HepG2 (cell line): ENCODE data around the gene HOXD1. TPM values are rescaled to one million over a fixed set of nuclear protein-coding genes. Genes with fewer than 3 reads are reported as not detected.

Experiments used
- ATAC-seq: fragments of 200-7000 bp; cut with Tn5 transposase; 3 replicates; pipeline ENCODE4 v1.9.1; 2020; ENCODE audit warnings: mild to moderate bottlenecking, moderate library complexity
- BruUV-seq: library from RNA; stranded (reverse); fragments of 400-500 nt; replicated peaks from 2 replicates; lab custom pipeline; 2021; lab: Mats Ljungman, UMichigan
- CTCF ChIA-PET: fragments of 300-600 bp; formaldehyde crosslinking; extraction: SDS; loops from one replicate; lab custom pipeline; 2021; ENCODE audit warnings: low total read pairs, inconsistent platforms, low intra/inter-chr PET ratio; lab: Yijun Ruan, JAX
- POLR2A ChIA-PET: fragments of 350-600 bp; sonication (Branson Sonifier 250); formaldehyde crosslinking; loops from one replicate; lab custom pipeline; 2020; ENCODE audit warnings: antibody characterized with exemption, inconsistent platforms; lab: Yijun Ruan, JAX
- DNase-seq: peaks from one replicate; pipeline ENCODE4 v3.0.0-alpha.2; 2015; ENCODE audit warnings: low spot score
- FAIRE-seq: peaks from 3 replicates; lab custom pipeline; 2011; peaks lifted over from hg19 to GRCh38; lab: Jason Lieb, UNC
- H2AFZ ChIP-seq: one replicate; pipeline ENCODE4 v1.6.1; 2011; ENCODE audit warnings: low read length, inconsistent platforms
- H3K27ac ChIP-seq: fragments of 300-600 bp; 3 replicates; pipeline ENCODE4 v1.8.0; 2011; ENCODE audit warnings: mixed run types, mild to moderate bottlenecking, mixed read lengths, low read length, inconsistent platforms; ENCODE audit not compliant: insufficient read depth; ENCODE audit errors: extremely low read length
- H3K27me3 ChIP-seq, 2 experiments: fragments of 200-600 bp in 1 of 2; 2 replicates in 1 of 2; 3 replicates in 1 of 2; pipeline versions ENCODE4 v1.6.0 to v1.8.0; 2011; ENCODE audit warnings: low read length in 2 of 2, mild to moderate bottlenecking in 2 of 2, moderate library complexity in 2 of 2, inconsistent platforms in 1 of 2; ENCODE audit not compliant: insufficient read depth in 2 of 2, control insufficient read depth in 1 of 2
- H3K36me3 ChIP-seq, 2 experiments: fragments of 200-600 bp in 1 of 2; replicated peaks in 1 of 2; 2 replicates in 1 of 2; 3 replicates in 1 of 2; pipeline versions ENCODE4 v1.5.1 to v1.8.0; 2011; ENCODE audit warnings: low read length in 2 of 2, inconsistent platforms in 1 of 2; ENCODE audit not compliant: insufficient read depth in 2 of 2, control insufficient read depth in 1 of 2
- H3K4me1 ChIP-seq: 2 replicates; pipeline ENCODE4 v1.5.1; 2012; ENCODE audit warnings: low read length, inconsistent platforms; ENCODE audit not compliant: insufficient read depth
- H3K4me2 ChIP-seq: 2 replicates; pipeline ENCODE4 v1.6.0; 2011; ENCODE audit warnings: low read depth, low read length, inconsistent platforms
- H3K4me3 ChIP-seq, 3 experiments: fragments of 200-600 bp in 1 of 3; sonication (generic), shearing (Covaris generic) in 1 of 3; replicated peaks in 1 of 3; 2 replicates each; pipeline ENCODE4 v1.5.1; 2011 to 2016; ENCODE audit warnings: low read length in 3 of 3, inconsistent platforms in 2 of 3, low read depth in 2 of 3, mild to moderate bottlenecking in 2 of 3, control low read depth in 1 of 3, mixed read lengths in 1 of 3; ENCODE audit not compliant: insufficient read depth in 1 of 3
- H3K79me2 ChIP-seq: one replicate; pipeline ENCODE4 v1.6.1; 2011; ENCODE audit warnings: low read length, inconsistent platforms; ENCODE audit not compliant: insufficient read depth
- H3K9ac ChIP-seq: 2 replicates; pipeline ENCODE4 v1.6.0; 2011; ENCODE audit warnings: mild to moderate bottlenecking, low read depth, low read length, inconsistent platforms; ENCODE audit not compliant: insufficient read depth
- H3K9me3 ChIP-seq: 2 replicates; pipeline ENCODE4 v1.5.1; 2012; ENCODE audit warnings: mild to moderate bottlenecking, low read length
- H4K20me1 ChIP-seq: 2 replicates; pipeline ENCODE4 v1.6.0; 2011; ENCODE audit warnings: inconsistent platforms, mild to moderate bottlenecking, low read length, moderate library complexity; ENCODE audit not compliant: insufficient read depth
- FOSL2 ChIP-seq: sonication (generic); formaldehyde crosslinking; IDR thresholded peaks from 2 replicates; pipeline ENCODE4 v1.4.0; 2020; ENCODE audit warnings: missing genetic modification reagents
- KAT7 ChIP-seq: IDR thresholded peaks from 2 replicates; pipeline ENCODE4 v1.6.1; 2018; ENCODE audit warnings: borderline replicate concordance, missing compliant biosample characterization
- RELA ChIP-seq: sonication (generic); formaldehyde crosslinking; IDR thresholded peaks from 2 replicates; pipeline ENCODE4 v1.4.0; 2020; ENCODE audit warnings: missing genetic modification reagents
- RFX5 ChIP-seq: IDR thresholded peaks from 2 replicates; pipeline ENCODE4 v1.6.1; 2011; ENCODE audit warnings: low read depth, low read length, improper control_type of control experiment
- SRF ChIP-seq: IDR thresholded peaks from 2 replicates; pipeline ENCODE4 v1.6.1; 2011; ENCODE audit warnings: mild to moderate bottlenecking, low read depth, low read length, moderate library complexity
- ZSCAN30 ChIP-seq: sonication (generic); formaldehyde crosslinking; IDR thresholded peaks from 2 replicates; pipeline ENCODE4 v1.5.0; 2020; ENCODE audit warnings: mild to moderate bottlenecking, missing genetic modification reagents
- WGBS: methylation state at CpG from one replicate; pipeline ENCODE4 v1.1.6; 2017; ENCODE audit warnings: low lambda C conversion rate; 5-methylcytosine and 5-hydroxymethylcytosine counted together
- in situ Hi-C: cut with HindIII; loops from 2 replicates; pipeline ENCODE4 v1.10.0; 2017; ENCODE audit warnings: low pct_unique_long_range_greater_than_20kb; ENCODE audit not compliant: extremely low pct_ligation_motif_present
- intact Hi-C: fragments of 100-400 bp; cut with micrococcal nuclease; formaldehyde crosslinking; loops from one replicate; pipeline ENCODE4 v1.10.0; 2022; ENCODE audit not compliant: unreplicated experiment
- polyA plus RNA-seq, 8 experiments: library from polyadenylated mRNA; depleted of rRNA in 3 of 8; stranded (reverse) in 7 of 8; unstranded in 1 of 8; fragments of >200 nt; fragmentation: Illumina TruSeq in 4 of 8; extraction: Trizol in 4 of 8; gene quantifications; 2 replicates each; pipeline versions ENCODE4 v1.2.1 to v1.2.3, GENCODE V29; 2011 to 2016; ENCODE audit warnings: low read depth in 4 of 8, missing spikeins in 1 of 8, mixed read lengths in 1 of 8; ENCODE audit not compliant: insufficient read depth in 1 of 8
- total RNA-seq, 5 experiments: library from RNA; depleted of rRNA; stranded (reverse); fragments of >200 nt; fragmentation: Illumina TruSeq; extraction: Trizol; gene quantifications; 2 replicates each; pipeline ENCODE4 v1.2.3, GENCODE V29; 2016; ENCODE audit warnings: low read depth in 1 of 5

HOXD1 gene
- total and polyA plus RNA-seq, 2 of the 13 experiments (the other 11 are each of a cell fraction or from before 2014, with no cell fraction given): 10.0 to 22.3 TPM

DNA sequence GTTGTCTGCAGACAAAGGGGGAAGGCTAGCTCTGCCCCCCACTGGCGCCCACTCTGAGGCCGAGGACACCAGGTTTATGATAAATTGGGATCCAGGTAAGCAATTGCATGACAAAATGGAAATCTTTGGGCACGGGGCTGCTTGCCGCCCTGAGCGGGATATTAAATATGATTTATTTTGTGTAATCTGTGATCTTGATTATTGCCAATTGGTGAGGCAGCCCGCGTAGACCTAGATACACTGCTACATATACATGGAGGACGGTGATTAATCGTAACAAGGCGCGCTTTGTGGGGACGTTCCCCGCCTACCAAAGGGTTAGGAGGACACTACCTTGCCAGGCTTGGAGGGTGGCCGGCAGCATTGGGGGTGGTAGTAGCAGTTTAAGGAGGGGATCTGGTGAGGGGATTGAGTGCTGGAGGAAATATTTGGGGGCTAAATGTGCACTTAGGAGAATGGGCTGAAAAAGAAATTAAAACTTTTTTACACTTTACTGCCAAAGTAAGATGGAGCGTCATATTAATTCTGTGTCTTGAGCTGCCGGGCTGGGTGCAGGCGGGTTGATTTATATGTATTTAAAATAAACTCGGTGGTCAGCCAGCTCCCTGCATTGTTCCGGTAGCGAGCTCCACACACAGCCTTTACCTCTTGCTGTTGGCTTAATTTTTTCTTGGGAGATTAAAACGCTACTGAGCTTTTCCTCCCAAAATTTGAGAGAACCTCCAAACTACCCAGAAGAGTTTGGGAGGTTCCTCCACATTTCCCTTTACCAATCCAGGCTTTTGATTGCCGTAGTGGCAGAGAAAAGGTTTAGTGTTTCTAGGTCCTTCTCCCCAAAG, 27.3 kb upstream of the HOXD1 start:
- no TSS peak for BruUV-seq
- Histone ChIP-seq H3K27ac (no peak overlapping the region), H3K4me2 (0 out of 2 replicates have a peak overlapping the region, but pooled peaks have one; percentile 64), H4K20me1 (no peaks in the 10 kb centered on the region), H3K36me3 (no peaks in the 10 kb centered on the region), H3K4me1 (peaks cover 47% of the 10 kb centered on the region), H3K9me3 (no peaks in the 10 kb centered on the region), H2AFZ (no peak overlapping the region), H3K79me2 (no peaks in the 10 kb centered on the region), H3K27me3 (peaks cover 17 to 99% of the 10 kb centered on the region in 2 experiments), H3K4me3 (peak overlapping the region in 1 of 3 experiments; percentile 61; a peak in 1 of 6 replicates), H3K9ac (no peak overlapping the region)
- WGBS: 40% methylated on average over 22 of the region's 22 CpGs
- POLR2A ChIA-PET: interaction anchor here (1.2 kb wide), 1 partner anchor 26 kb away, joined by 3 read pairs; no protein-coding TSS in a partner anchor
- intact Hi-C loops (no loop called here), in situ Hi-C loops (no loop called here)
- TF ChIP-seq FOSL2 (CRISPR knock-in tag): no peak
- TF ChIP-seq RFX5: no peak
- no peak for TF ChIP-seq SRF
- TF ChIP-seq RELA (CRISPR knock-in tag): no peak
- no peak for TF ChIP-seq ZSCAN30
- TF ChIP-seq KAT7 (CRISPR knock-in tag): no peak
- CTCF ChIA-PET: no interaction called here
- FAIRE-seq: no peak
- no peak for ATAC-seq
- DNase-seq: no peak
